ENCODE results near the gene PLEKHM2. TPM values are rescaled to one million over a fixed set of nuclear protein-coding genes. Genes with fewer than 3 reads are reported as not detected.
A peak's percentile ranks its signal among the peaks of the same experiment; 100 is the strongest.

PLEKHM2 gene
- total RNA-seq, 1 experiment from 2014 or later: 45.9 TPM

GRCh38 chr1:15701784-15702183 lies 17.7 kb downstream of the PLEKHM2 start:
- Histone ChIP-seq H3K79me1 (ENCODE audit: insufficient read depth, low read depth, low read length, poor library complexity, severe bottlenecking) (no peaks in the 10 kb centered on the region), H2AFZ (ENCODE audit: low read length) (no peak overlapping the region), H4K8ac (replicated peaks; ENCODE audit: insufficient read length, low read depth, low read length) (no peak overlapping the region), H3K14ac (ENCODE audit: insufficient read depth, low read length) (no peak overlapping the region), H3K4me2 (ENCODE audit: insufficient read depth, insufficient read length, low read length) (no peak overlapping the region), H3K9me3 (ENCODE audit: control insufficient read depth, low read depth, low read length) (no peaks in the 10 kb centered on the region), H3K4ac (ENCODE audit: low read depth, low read length) (no peak overlapping the region), H3K23ac (ENCODE audit: insufficient read length, low read depth, low read length) (no peak overlapping the region), H2AK5ac (ENCODE audit: insufficient read length, low read length) (no peak overlapping the region), H3K27ac (ENCODE audit: insufficient read length, low read depth, low read length) (no peak overlapping the region), H2BK20ac (ENCODE audit: low read depth, low read length, poor library complexity, severe bottlenecking) (no peak overlapping the region), H4K5ac (ENCODE audit: insufficient read length, low read depth, low read length) (no peak overlapping the region), H3K9ac (ENCODE audit: extremely low read depth, insufficient read length, low read length) (no peak overlapping the region), H3K4me1 (ENCODE audit: insufficient read depth, low read length) (no peaks in the 10 kb centered on the region; the same call in 1 of the 2 replicates), H2BK5ac (ENCODE audit: insufficient read length, low read length) (no peak overlapping the region), H2BK15ac (ENCODE audit: low read depth, low read length) (no peak overlapping the region), H3K27me3 (ENCODE audit: insufficient read depth, low read length) (no peaks in the 10 kb centered on the region), H3T11ph (ENCODE audit: low read length) (no peak overlapping the region), H4K20me1 (ENCODE audit: control insufficient read depth, insufficient read depth, insufficient read length) (no peaks in the 10 kb centered on the region), H2BK120ac (ENCODE audit: low read depth, low read length, poor library complexity, severe bottlenecking) (no peak overlapping the region), H3K23me2 (ENCODE audit: insufficient read length, low read depth, low read length, poor library complexity, severe bottlenecking) (no peaks in the 10 kb centered on the region), H2BK12ac (ENCODE audit: insufficient read length, low read depth, low read length) (no peak overlapping the region), H4K91ac (ENCODE audit: insufficient read length, low read depth, low read length) (no peak overlapping the region), H3K79me2 (ENCODE audit: insufficient read depth, low read length) (no peaks in the 10 kb centered on the region; the same call in 1 of the 2 replicates), H3K56ac (ENCODE audit: insufficient read length, low read depth, low read length) (no peak overlapping the region), H3K18ac (ENCODE audit: insufficient read length, low read depth, low read length) (no peak overlapping the region)
- Mint-ChIP-seq H3K27me3 (ENCODE audit: low read depth) (no peaks in the 10 kb centered on the region), H3K27ac (peak overlapping the region in 2 of 3 experiments; percentile 49 to 56; a peak in 1 of 7 replicates), H3K4me1 (peaks cover 3% of the 10 kb centered on the region in 2 experiments; a peak in 2 of 4 replicates), H3K9me3 (no peaks in the 10 kb centered on the region), H3K4me3 (no peak overlapping the region), H3K36me3 (ENCODE audit: insufficient read depth in 1 of 3, low read depth in 3 of 3) (peaks cover 6 to 22% (median 14%) of the 10 kb centered on the region in 3 experiments)
- DNase-seq: no peak
- WGBS (ENCODE audit: extremely low coverage, insufficient read length, low lambda C conversion rate): no CpG with 5 or more reads among the region's 8 CpGs
- TF ChIP-seq, protein P1, sequence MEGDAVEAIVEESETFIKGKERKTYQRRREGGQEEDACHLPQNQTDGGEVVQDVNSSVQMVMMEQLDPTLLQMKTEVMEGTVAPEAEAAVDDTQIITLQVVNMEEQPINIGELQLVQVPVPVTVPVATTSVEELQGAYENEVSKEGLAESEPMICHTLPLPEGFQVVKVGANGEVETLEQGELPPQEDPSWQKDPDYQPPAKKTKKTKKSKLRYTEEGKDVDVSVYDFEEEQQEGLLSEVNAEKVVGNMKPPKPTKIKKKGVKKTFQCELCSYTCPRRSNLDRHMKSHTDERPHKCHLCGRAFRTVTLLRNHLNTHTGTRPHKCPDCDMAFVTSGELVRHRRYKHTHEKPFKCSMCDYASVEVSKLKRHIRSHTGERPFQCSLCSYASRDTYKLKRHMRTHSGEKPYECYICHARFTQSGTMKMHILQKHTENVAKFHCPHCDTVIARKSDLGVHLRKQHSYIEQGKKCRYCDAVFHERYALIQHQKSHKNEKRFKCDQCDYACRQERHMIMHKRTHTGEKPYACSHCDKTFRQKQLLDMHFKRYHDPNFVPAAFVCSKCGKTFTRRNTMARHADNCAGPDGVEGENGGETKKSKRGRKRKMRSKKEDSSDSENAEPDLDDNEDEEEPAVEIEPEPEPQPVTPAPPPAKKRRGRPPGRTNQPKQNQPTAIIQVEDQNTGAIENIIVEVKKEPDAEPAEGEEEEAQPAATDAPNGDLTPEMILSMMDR (conservative IDR thresholded peaks at IDR 0.05): no peak
